ES-I3 (cell line): Measurements from ENCODE around the gene PCBP2.

Experiments
- H3K36me3 ChIP-seq: 2 replicates; pipeline ENCODE4 v1.6.1; 2013; ENCODE audit warnings: mild to moderate bottlenecking, low read length, control low read depth, moderate library complexity; ENCODE audit not compliant: insufficient read depth
- H3K4me1 ChIP-seq: 2 replicates; pipeline ENCODE4 v1.6.1; 2013; ENCODE audit warnings: mild to moderate bottlenecking, control low read depth, low read length; ENCODE audit not compliant: insufficient read depth
- H3K9ac ChIP-seq: 2 replicates; pipeline ENCODE4 v1.6.1; 2013; ENCODE audit warnings: low read depth, mild to moderate bottlenecking, low read length, moderate library complexity
- H3K9me3 ChIP-seq: 2 replicates; pipeline ENCODE4 v1.6.1; 2013; ENCODE audit warnings: mild to moderate bottlenecking, low read length, moderate library complexity; ENCODE audit not compliant: control insufficient read depth, insufficient read depth

Gene PCBP2

DNA sequence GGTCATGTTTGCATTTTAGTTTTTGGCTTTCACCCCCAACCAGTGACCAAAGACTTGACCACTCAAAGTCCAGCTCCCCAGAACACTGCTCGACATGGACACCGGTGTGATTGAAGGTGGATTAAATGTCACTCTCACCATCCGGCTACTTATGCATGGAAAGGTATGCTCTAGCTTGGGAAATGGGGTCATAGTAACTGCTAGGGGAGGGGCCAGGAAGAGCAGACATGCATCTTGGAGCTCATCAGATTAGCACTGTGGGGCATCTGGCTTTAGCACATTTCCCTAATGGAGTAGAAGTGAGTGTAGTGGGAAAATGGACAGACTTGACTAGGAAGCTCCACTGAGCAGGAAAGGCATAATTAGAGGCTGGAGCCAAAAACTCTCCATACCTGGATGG, 2.8 kb downstream of the PCBP2 start:
- no peak overlapping the region for H3K9ac ChIP-seq
- H3K36me3 ChIP-seq = peaks cover 58% of the 10 kb centered on the region

GRCh38 chr12:53456654-53457366, 4.9 kb downstream of the PCBP2 start:
- H3K9me3 ChIP-seq = no peaks in the 10 kb centered on the region
- peaks cover 75% of the 10 kb centered on the region for H3K36me3 ChIP-seq
- H3K4me1 ChIP-seq = peaks cover 7% of the 10 kb centered on the region; the same call in 1 of the 2 replicates
- H3K9ac ChIP-seq = no peak overlapping the region

More for the DNA sequence above, 2.8 kb downstream of the PCBP2 start:
- Histone ChIP-seq H3K9me3 (no peaks in the 10 kb centered on the region), H3K4me1 (peaks cover 7% of the 10 kb centered on the region; the same call in 1 of the 2 replicates)

GRCh38 chr12:53459097-53459496, 7.2 kb downstream of the PCBP2 start:
- H3K4me1 ChIP-seq = peaks cover 9% of the 10 kb centered on the region; the same call in 1 of the 2 replicates
- H3K9ac ChIP-seq = no peak overlapping the region

GRCh38 chr12:53461059-53461458, 9.2 kb downstream of the PCBP2 start:
- H3K9ac ChIP-seq = no peak overlapping the region
- no peaks in the 10 kb centered on the region for H3K9me3 ChIP-seq
- H3K4me1 ChIP-seq = peaks cover 8% of the 10 kb centered on the region; the same call in 1 of the 2 replicates
- H3K36me3 ChIP-seq = peaks cover 85% of the 10 kb centered on the region

More at GRCh38 chr12:53459097-53459496, 7.2 kb downstream of the PCBP2 start:
- Histone ChIP-seq H3K9me3 (no peaks in the 10 kb centered on the region), H3K36me3 (peaks cover 85% of the 10 kb centered on the region)

- H3K9ac ChIP-seq = no peak overlapping the region
- H3K4me1 ChIP-seq = peaks cover 8% of the 10 kb centered on the region; the same call in 1 of the 2 replicates
Measured at GRCh38 chr12:53461591-53461990, 9.7 kb downstream of the PCBP2 start.

GRCh38 chr12:53462935-53463334, 11.0 kb downstream of the PCBP2 start:
- H3K4me1 ChIP-seq = peaks cover 8% of the 10 kb centered on the region; the same call in 1 of the 2 replicates
- no peaks in the 10 kb centered on the region for H3K9me3 ChIP-seq
- H3K9ac ChIP-seq = no peak overlapping the region
- H3K36me3 ChIP-seq = peaks cover 86% of the 10 kb centered on the region

More at GRCh38 chr12:53461591-53461990, 9.7 kb downstream of the PCBP2 start:
- Histone ChIP-seq H3K36me3 (peaks cover 87% of the 10 kb centered on the region), H3K9me3 (no peaks in the 10 kb centered on the region)

DNA sequence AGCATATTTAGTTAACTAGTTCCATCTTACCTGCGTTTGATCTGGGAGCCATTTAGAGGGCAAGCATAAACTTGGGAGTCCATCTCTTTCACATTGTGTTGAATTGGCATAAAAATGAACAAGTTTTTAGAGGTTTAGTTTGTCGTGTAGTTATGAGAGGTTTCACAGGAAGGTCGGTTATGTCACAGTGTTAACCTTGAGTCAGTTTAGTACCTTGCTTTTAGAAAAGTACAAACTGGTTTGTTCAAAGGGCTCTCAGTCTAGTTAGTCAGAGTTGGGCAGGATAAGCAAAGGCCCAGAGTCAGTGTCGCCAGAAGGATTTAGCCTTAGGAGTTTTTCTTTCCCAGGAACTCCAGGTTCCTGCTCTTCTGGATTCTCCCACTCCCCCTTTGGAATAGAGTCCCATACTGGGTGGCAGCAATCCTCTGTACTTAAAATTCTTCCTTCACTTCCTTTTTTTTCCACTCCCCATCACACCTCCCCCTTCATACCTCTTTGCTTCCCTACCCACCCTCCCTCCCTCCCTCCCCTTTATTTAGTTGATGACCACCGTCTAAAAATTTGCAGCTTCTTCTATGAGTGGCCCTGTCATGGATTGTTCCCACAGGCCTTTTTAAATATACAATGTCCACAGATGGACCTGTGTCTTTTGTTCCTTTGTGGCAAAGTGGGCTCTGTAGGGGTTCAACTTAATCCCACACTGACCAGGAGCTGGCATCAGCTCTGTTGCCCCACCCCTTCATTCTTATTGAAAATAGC, 12.1 kb downstream of the PCBP2 start:
- Histone ChIP-seq H3K9me3 (no peaks in the 10 kb centered on the region), H3K4me1 (peaks cover 8% of the 10 kb centered on the region; the same call in 1 of the 2 replicates), H3K36me3 (peaks cover 86% of the 10 kb centered on the region), H3K9ac (no peak overlapping the region)

DNA sequence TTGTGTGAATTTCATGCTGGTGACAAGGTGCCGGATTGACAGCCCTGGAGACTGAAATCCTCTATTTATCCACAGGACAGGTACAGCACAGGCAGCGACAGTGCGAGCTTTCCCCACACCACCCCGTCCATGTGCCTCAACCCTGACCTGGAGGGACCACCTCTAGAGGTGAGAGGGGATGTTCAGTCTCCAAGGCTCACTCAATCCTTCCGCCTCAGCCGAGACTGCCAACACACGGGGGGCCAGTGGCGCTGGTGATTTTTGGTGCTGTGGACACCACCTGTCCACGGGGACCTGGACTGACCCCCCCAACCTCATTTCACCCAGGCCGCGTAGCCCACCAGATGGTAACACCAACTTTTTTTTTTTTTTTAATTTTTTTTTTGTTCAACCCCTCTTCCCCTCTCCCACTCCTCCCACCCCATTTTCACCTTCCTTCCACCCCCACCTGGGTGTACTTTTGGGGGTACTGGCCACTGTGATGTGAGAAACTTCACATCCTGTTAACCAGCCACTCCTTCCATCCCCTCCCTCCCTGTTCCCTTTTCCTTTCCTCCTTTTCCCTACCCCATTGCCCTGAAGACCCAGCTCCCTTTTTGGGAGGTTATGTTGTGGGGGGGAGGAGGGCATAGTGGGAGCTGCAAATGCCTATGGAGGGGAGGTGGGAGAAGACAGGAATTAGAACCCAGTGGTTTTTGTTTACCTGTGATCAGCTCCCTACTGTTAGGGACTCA, 12.9 kb downstream of the PCBP2 start:
- Histone ChIP-seq H3K4me1 (peaks cover 8% of the 10 kb centered on the region; the same call in 1 of the 2 replicates), H3K9ac (no peak overlapping the region), H3K36me3 (peaks cover 86% of the 10 kb centered on the region), H3K9me3 (no peaks in the 10 kb centered on the region)

GRCh38 chr12:53465679-53466078, 13.8 kb downstream of the PCBP2 start:
- Histone ChIP-seq H3K4me1 (peaks cover 8% of the 10 kb centered on the region; the same call in 1 of the 2 replicates), H3K9ac (no peak overlapping the region), H3K9me3 (no peaks in the 10 kb centered on the region)

GRCh38 chr12:53466640-53467039, 14.7 kb downstream of the PCBP2 start:
- H3K9me3 ChIP-seq = no peaks in the 10 kb centered on the region
- H3K9ac ChIP-seq = no peak overlapping the region
- H3K36me3 ChIP-seq = peaks cover 86% of the 10 kb centered on the region
- H3K4me1 ChIP-seq = peaks cover 8% of the 10 kb centered on the region; the same call in 1 of the 2 replicates

More at GRCh38 chr12:53465679-53466078, 13.8 kb downstream of the PCBP2 start:
- peaks cover 87% of the 10 kb centered on the region for H3K36me3 ChIP-seq

DNA sequence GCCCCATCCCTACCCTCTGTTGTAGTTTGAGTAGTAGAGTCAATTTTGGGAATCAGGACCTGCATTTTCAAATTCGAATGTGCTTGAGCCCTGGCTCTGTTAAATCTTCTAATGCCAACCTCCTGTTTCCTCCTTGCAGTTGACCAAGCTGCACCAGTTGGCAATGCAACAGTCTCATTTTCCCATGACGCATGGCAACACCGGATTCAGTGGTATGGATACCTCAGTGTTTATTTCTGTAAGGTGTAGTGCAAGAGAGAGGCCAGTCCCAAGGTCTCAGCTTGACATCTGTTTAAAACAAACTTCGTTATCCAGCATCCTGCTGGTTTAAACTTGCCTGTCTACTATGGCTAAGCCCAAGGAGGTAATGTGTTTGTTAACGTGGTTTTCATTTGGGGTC, 15.2 kb downstream of the PCBP2 start:
- Histone ChIP-seq H3K9me3 (no peaks in the 10 kb centered on the region), H3K36me3 (peaks cover 87% of the 10 kb centered on the region), H3K9ac (no peak overlapping the region), H3K4me1 (peaks cover 8% of the 10 kb centered on the region; the same call in 1 of the 2 replicates)

DNA sequence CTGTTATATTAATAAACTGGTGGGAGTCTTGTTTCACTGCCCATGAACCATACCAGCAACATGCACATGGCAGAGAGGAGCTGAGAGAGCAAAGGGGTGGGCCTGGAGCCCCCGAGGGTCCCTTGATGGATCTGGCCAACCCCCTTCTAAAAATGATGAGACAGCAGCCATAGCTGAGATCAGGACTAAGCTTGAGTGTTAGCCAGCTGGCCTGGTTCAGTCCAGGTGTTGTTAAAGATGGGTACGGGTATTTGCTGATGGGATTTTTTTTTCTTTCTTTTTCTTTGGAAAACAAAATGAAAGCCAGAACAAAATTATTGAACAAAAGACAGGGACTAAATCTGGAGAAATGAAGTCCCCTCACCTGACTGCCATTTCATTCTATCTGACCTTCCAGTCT, 16.0 kb downstream of the PCBP2 start:
- no peaks in the 10 kb centered on the region for H3K9me3 ChIP-seq
- peaks cover 87% of the 10 kb centered on the region for H3K36me3 ChIP-seq
- H3K4me1 ChIP-seq = peaks cover 12% of the 10 kb centered on the region; the same call in 1 of the 2 replicates
- no peak overlapping the region for H3K9ac ChIP-seq

DNA sequence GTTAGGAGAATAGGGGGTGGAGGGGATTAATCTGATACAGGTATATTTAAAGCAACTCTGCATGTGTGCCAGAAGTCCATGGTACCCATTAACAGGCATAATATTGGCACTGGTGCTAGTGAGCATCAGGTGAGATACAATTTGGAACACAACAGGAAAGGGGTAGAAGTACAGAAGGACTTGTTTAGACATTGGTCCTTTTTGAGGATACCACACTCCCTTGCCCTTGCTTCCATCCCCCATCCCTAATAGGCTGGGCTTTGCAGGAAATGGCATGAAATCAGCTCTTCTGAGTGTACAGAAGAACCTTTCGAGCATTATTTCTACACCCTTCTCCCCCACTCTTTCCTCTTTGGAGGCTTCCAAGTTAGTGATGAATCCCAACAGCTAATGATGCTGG, 16.4 kb downstream of the PCBP2 start:
- H3K4me1 ChIP-seq = peaks cover 12% of the 10 kb centered on the region; the same call in 1 of the 2 replicates
- peaks cover 87% of the 10 kb centered on the region for H3K36me3 ChIP-seq
- no peak overlapping the region for H3K9ac ChIP-seq
- no peaks in the 10 kb centered on the region for H3K9me3 ChIP-seq

- Histone ChIP-seq H3K36me3 (peaks cover 81% of the 10 kb centered on the region), H3K9me3 (no peaks in the 10 kb centered on the region), H3K4me1 (peaks cover 10% of the 10 kb centered on the region; the same call in 1 of the 2 replicates), H3K9ac (no peak overlapping the region)
Measured at GRCh38 chr12:53472056-53472582, 20.2 kb downstream of the PCBP2 start.
